GM12891 (cell line): ENCODE results near the gene COMTD1. TPM values are rescaled to one million over a fixed set of nuclear protein-coding genes. Genes with fewer than 3 reads are reported as not detected.
A peak's percentile ranks its signal among the peaks of the same experiment; 100 is the strongest.

Source experiments
- DNase-seq: peaks from one replicate; pipeline ENCODE4 v3.0.0; 2011; ENCODE audit warnings: low spot score; ENCODE audit not compliant: insufficient read length
- FAIRE-seq: peaks from 2 replicates; lab custom pipeline; 2011; peaks lifted over from hg19 to GRCh38; lab: Jason Lieb, UNC
- PAX5 ChIP-seq: IDR thresholded peaks from 2 replicates; pipeline ENCODE4 v1.6.1; 2011; ENCODE audit warnings: low read length, moderate library complexity, mild to moderate bottlenecking; ENCODE audit not compliant: insufficient read depth, severe bottlenecking
- POLR2A ChIP-seq: IDR thresholded peaks from 2 replicates; pipeline ENCODE4 v1.6.1; 2011; ENCODE audit warnings: low read depth, low read length, control low read depth
- POLR2AphosphoS5 ChIP-seq: IDR thresholded peaks from 2 replicates; pipeline ENCODE4 v1.6.1; 2011; ENCODE audit warnings: low read depth, low read length, control low read depth
- POU2F2 ChIP-seq: IDR thresholded peaks from 2 replicates; pipeline ENCODE4 v1.6.1; 2011; ENCODE audit warnings: low read depth, mild to moderate bottlenecking, control low read depth, low read length, moderate library complexity
- SPI1 ChIP-seq: IDR thresholded peaks from 2 replicates; pipeline ENCODE4 v1.6.1; 2011; ENCODE audit warnings: low read depth, low read length, control low read depth
- TAF1 ChIP-seq: IDR thresholded peaks from 2 replicates; pipeline ENCODE4 v1.6.1; 2011; ENCODE audit warnings: low read depth, low read length, control low read depth
- polyA plus RNA-seq: library from polyadenylated mRNA; unstranded; fragments of >200 nt; gene quantifications from one replicate; pipeline ENCODE4 v1.2.1, GENCODE V29; 2012; ENCODE audit warnings: low read depth, missing spikeins, inconsistent platforms; ENCODE audit not compliant: missing spikeins

The COMTD1 gene
- 18.9 TPM for polyA plus RNA-seq

GRCh38 chr10:75235375-75236177 is at the start of gene COMTD1:
COMTD1 (minus strand) TSS chr10:75235957; CDS start chr10:75235928, 29 bp downstream.
- peak; percentile 93 for FAIRE-seq
- TF ChIP-seq POLR2A (no peak), POU2F2 (0 out of 2 replicates have a peak, but pooled peaks have one; percentile 46), PAX5 (no peak), POLR2AphosphoS5 (no peak), TAF1 (peak; percentile 18; the same call in 1 of the 2 replicates)
- peak; percentile 96 for DNase-seq

- FAIRE-seq (no peak), DNase-seq (no peak)
- TF ChIP-seq POLR2AphosphoS5 (no peak), POU2F2 (no peak), PAX5 (no peak), SPI1 (no peak), TAF1 (no peak), POLR2A (no peak)
Measured at GRCh38 chr10:75283671-75284470, 48.1 kb upstream of the COMTD1 start.

GRCh38 chr10:75283078-75283670 is 47.4 kb upstream of the COMTD1 start:
- no peak for FAIRE-seq
- TF ChIP-seq TAF1 (no peak), SPI1 (no peak), PAX5 (no peak), POLR2A (no peak), POLR2AphosphoS5 (no peak), POU2F2 (no peak)
- DNase-seq: no peak

- FAIRE-seq: no peak
- TF ChIP-seq SPI1 (no peak), PAX5 (no peak), POLR2A (no peak), POLR2AphosphoS5 (no peak)
Measured at GRCh38 chr10:75281974-75282373, 46.2 kb upstream of the COMTD1 start.

GRCh38 chr10:75280236-75280635 is 44.5 kb upstream of the COMTD1 start:
- TF ChIP-seq POU2F2 (no peak), PAX5 (no peak), POLR2AphosphoS5 (no peak)
- FAIRE-seq (peak; percentile 26), DNase-seq (no peak)

More at GRCh38 chr10:75281974-75282373, 46.2 kb upstream of the COMTD1 start:
- no peak for DNase-seq

DNA sequence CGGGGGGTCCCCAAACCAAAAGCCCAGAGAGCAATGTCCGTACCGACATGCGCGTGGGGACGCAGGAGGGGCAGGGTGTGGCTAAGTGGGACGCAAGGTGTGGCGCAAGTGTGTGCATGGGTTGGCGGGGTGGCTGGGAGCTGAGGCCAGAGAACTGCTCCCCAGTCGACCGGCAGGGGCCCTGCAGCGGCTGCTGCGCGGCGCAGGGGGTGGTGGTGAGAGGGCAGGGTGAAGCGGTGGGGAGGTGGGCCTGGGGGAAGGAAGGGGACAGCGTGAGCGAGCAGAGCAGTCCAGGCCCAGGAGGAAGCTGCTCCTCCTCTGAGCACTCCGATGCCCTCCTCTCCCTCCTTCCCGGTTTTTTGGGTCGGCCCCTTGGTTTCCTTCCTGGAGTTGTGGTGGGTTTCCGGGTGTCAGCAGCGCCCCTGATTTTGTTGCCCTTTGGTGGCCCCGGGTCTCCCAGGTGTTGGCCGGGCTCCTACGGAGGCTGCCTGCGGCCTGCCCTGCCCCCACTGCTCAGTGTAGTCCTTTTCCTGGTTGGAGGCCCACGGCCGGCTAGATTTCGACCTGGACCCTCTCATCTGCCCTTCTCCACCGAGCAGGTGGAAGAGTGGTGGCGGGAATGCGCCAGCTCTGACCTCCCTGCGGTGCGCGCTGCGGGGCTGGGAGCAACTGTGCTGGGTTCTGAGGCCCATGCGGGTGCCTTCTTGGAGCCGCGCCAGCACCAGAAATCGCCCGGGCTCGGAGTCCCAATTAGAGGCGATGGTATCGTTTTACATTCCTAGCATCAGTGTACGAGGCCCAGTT is 40.5 kb upstream of the COMTD1 start:
- TF ChIP-seq POU2F2: no peak
- no peak for TF ChIP-seq SPI1
- TF ChIP-seq PAX5: no peak
- TF ChIP-seq POLR2A: no peak
- no peak for TF ChIP-seq POLR2AphosphoS5
- TF ChIP-seq TAF1: no peak
- FAIRE-seq (no peak), DNase-seq (no peak)

GRCh38 chr10:75272896-75273295 is 37.1 kb upstream of the COMTD1 start:
- FAIRE-seq (no peak), DNase-seq (no peak)
- TF ChIP-seq TAF1 (no peak), POLR2A (no peak), POU2F2 (no peak), PAX5 (no peak), POLR2AphosphoS5 (no peak), SPI1 (no peak)

DNA sequence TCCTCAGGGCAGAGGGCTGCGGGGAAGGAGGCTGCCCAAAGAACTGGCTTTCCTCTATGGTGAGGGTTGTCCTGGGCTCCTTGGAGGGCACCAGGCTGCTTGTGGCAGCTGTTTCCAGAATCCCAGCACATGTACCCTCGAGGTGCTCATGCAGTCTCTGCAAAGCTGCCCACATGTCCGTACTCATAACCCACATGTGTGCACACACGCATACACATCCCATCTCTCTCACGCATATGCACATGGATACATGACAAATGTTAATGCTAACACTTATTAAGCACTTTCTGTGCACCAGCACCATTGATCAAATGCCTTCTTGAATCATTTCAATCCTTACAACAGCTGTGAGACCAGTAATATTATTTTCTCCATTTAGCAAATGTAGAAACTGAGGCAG is 36.3 kb upstream of the COMTD1 start:
- FAIRE-seq: no peak
- no peak for DNase-seq
- TF ChIP-seq POU2F2 (no peak), TAF1 (no peak), PAX5 (no peak), POLR2A (no peak), POLR2AphosphoS5 (no peak), SPI1 (no peak)
